Superior temporal gyrus (tissue), 1 donor: ENCODE data around the gene CRLF1.
"Not testable (repeated sequence)": the region's sequence is repeated elsewhere in the genome, so short reads cannot be mapped to it uniquely, and the experiment has no call there.

Source experiments
- DNase-seq: peaks from one replicate; pipeline ENCODE4 v3.0.0-alpha.2; 2016; ENCODE audit errors: extremely low spot score

The CRLF1 gene

GRCh38 chr19:18608805-18609716, 2.5 kb upstream of the CRLF1 start:
- DNase-seq: no peak

- no peak for DNase-seq
These were observed 1.7 kb upstream of the CRLF1 start for GRCh38 chr19:18608102-18608804.

DNA sequence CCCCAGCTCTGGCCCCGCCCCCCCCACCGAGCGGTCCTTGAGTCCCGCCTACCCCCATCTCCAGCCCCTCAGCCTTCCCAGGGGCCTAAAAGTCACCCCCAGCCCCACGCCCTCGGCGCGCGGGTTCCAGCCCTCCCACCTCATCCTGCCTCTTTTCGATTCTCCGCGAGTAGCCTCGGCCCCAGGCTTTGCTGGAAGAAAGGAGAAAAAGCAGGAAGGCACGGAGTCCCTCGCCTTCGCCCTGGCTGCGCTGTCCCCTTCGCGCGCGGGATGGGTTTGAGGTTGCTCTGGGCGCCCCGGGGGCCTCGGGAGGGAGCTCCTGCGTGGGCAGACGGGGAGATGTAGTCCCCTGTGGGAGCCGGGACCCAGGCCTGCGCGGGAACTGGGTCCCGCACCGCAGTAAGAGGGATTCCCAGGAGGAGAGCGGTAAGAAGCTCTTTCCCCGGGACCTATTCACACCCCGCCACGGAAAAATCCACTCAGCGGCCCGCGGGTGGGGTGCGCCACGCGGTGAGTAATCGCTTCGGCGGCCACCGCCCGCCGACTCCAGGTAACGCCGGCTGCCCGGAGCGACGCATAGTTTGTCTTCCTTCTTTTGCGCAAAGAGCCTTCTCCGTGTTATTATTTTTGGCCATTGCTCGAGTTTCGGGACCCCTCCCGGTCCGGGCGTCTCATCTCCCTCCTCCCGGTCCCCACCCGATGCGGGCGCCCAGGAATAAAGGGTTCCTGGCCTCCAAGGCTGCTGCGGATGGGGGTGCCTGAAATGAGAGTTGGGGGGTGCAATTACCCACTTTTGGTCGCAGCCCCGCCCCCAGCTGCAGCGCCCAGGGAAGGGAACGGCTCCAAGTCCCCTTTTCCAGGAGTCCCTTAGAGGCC, 865 bp upstream of the CRLF1 start:
- no peak for DNase-seq

- DNase-seq: no peak
These were observed 886 bp downstream of the CRLF1 start for GRCh38 chr19:18605546-18606280.

GRCh38 chr19:18605196-18605545, 1.4 kb downstream of the CRLF1 start:
- DNase-seq: no peak

DNA sequence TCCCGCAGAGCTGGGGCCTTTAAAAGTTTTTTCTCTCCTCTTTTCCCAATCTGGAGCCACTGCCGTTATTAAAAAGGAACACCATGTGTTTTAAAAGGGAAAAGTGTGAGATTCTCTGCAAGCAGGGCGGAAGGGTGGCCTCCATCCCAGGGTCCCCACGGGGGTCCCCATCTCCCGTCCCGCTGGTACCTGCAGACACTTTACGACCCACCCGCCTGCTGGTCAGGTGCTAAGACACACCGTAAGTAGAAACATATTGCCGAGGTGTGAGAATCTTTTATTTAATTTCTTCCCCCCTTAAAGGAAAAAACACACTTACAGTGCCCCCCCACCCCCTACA, 1.8 kb downstream of the CRLF1 start:
- DNase-seq: no peak

- DNase-seq: no peak
These were observed 2.4 kb downstream of the CRLF1 start for GRCh38 chr19:18603958-18604819.

- no peak for DNase-seq
These were observed 3.2 kb downstream of the CRLF1 start for GRCh38 chr19:18603255-18603957.

DNA sequence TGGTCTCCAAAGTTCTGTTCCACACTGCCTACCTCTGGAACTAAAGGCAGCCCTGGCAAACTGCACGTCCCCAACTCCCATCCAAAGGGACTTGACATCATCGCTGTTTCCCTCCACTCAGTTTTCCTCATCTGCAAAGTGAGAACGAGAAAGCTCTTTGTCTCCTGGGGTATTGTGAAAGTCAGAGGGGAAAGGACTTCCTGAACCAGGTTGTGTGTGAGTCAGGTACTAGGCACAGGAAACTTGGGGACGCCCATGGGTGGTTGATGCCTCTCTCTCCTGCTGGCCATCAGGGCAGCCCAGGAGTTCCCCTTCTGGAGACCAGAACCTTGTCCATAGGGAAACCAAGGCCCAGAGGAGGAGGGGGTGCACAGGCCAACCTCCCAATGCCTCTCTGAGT, 4.7 kb downstream of the CRLF1 start:
- DNase-seq: no peak

- not testable (repeated sequence) for DNase-seq
These were observed 5.8 kb downstream of the CRLF1 start for GRCh38 chr19:18600692-18601397.

DNA sequence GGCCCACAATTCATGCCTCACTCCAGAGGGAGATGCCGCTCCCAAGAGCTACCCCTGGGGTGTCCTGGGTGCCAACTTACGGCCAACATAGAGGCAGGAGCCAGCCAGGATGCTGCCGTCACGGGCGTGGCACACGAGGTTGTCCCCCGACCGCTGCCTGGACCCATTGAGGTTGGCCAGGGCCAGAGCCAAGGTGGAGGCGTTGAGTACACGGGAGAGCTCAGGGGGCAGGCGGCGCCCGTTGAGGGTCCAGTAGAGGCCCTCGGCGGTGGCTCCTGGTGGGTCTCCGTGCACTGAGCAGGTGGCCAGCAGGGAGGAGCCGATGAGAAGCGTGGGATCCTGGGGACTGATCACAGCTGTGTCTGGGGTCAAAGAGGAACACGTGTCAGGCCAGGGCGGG, 7.1 kb downstream of the CRLF1 start:
- no peak for DNase-seq

GRCh38 chr19:18597809-18598660, 8.6 kb downstream of the CRLF1 start:
- DNase-seq: no peak

GRCh38 chr19:18596752-18597157, 9.8 kb downstream of the CRLF1 start:
- DNase-seq: no peak

- DNase-seq: no peak
These were observed 11.1 kb downstream of the CRLF1 start for GRCh38 chr19:18595475-18595874.

GRCh38 chr19:18594824-18595373, 11.7 kb downstream of the CRLF1 start:
- no peak for DNase-seq

GRCh38 chr19:18594096-18594823, 12.3 kb downstream of the CRLF1 start:
- no peak for DNase-seq

GRCh38 chr19:18593367-18594095, 13.1 kb downstream of the CRLF1 start:
- no peak for DNase-seq
